IPS DF 19.7 (cell line): ENCODE measurements around the gene SLC2A4.

Experiments
- DNase-seq: peaks from one replicate; pipeline ENCODE4 v3.0.0-alpha.2; 2013; ENCODE audit warnings: low read depth, low spot score

Gene SLC2A4

GRCh38 chr17:7306911-7307685, 25.6 kb downstream of the SLC2A4 start, which contains the start of gene EIF5A:
Gene EIF5A (plus strand): TSS chr17:7307628. CDS start chr17:7309636, 2,008 bp downstream.
- peak; percentile 98 for DNase-seq

- no peak for DNase-seq
These were observed 26.4 kb downstream of the SLC2A4 start for GRCh38 chr17:7307686-7308624.

- DNase-seq, result no peak
These were observed 27.3 kb downstream of the SLC2A4 start for GRCh38 chr17:7308625-7309433.

GRCh38 chr17:7309628-7310027, 28.1 kb downstream of the SLC2A4 start:
- DNase-seq, result no peak

GRCh38 chr17:7311110-7311705, 29.7 kb downstream of the SLC2A4 start:
- no peak for DNase-seq

- no peak for DNase-seq
These were observed 31.0 kb downstream of the SLC2A4 start for GRCh38 chr17:7312432-7313087.

- DNase-seq, result no peak
These were observed 31.8 kb downstream of the SLC2A4 start for GRCh38 chr17:7313088-7313889.

- DNase-seq, result no peak
These were observed 32.6 kb downstream of the SLC2A4 start for GRCh38 chr17:7313890-7314718.

- DNase-seq, result no peak
These were observed 33.4 kb downstream of the SLC2A4 start, which contains the start of gene GPS2 for GRCh38 chr17:7314719-7315569. Gene GPS2 (minus strand): TSS chr17:7315360. CDS start chr17:7315052, 308 bp downstream.

- no peak for DNase-seq
These were observed 34.2 kb downstream of the SLC2A4 start for GRCh38 chr17:7315570-7316235.

- no peak for DNase-seq
These were observed 35.8 kb downstream of the SLC2A4 start for GRCh38 chr17:7317161-7317803.

GRCh38 chr17:7318121-7318860, 36.8 kb downstream of the SLC2A4 start:
- DNase-seq, result no peak

GRCh38 chr17:7321466-7321865, 39.9 kb downstream of the SLC2A4 start:
- DNase-seq, result no peak

GRCh38 chr17:7322520-7323194, 41.1 kb downstream of the SLC2A4 start:
- no peak for DNase-seq

GRCh38 chr17:7323731-7324437, 42.4 kb downstream of the SLC2A4 start:
- DNase-seq, result no peak
